HUES48 (cell line): Measurements from ENCODE around the gene CD109.
A peak's percentile ranks its signal among the peaks of the same experiment; 100 is the strongest.

Source experiments
- H3K27ac ChIP-seq: one replicate; pipeline ENCODE4 v1.7.0; 2013; ENCODE audit warnings: low read depth, low read length, inconsistent platforms
- H3K27me3 ChIP-seq: 2 replicates; pipeline ENCODE4 v1.6.1; 2013; ENCODE audit warnings: mild to moderate bottlenecking, low read length; ENCODE audit not compliant: control insufficient read depth, insufficient read depth
- H3K36me3 ChIP-seq: 2 replicates; pipeline ENCODE4 v1.6.1; 2013; ENCODE audit warnings: low read length; ENCODE audit not compliant: control insufficient read depth, insufficient read depth
- H3K4me1 ChIP-seq: 2 replicates; pipeline ENCODE4 v1.6.1; 2013; ENCODE audit warnings: mild to moderate bottlenecking, low read length; ENCODE audit not compliant: control insufficient read depth, insufficient read depth
- H3K4me3 ChIP-seq: 2 replicates; pipeline ENCODE4 v1.5.1; 2013; ENCODE audit warnings: mild to moderate bottlenecking, low read depth, low read length
- H3K9ac ChIP-seq: 2 replicates; pipeline ENCODE4 v1.6.1; 2013; ENCODE audit warnings: mild to moderate bottlenecking, low read depth, low read length, moderate library complexity
- H3K9me3 ChIP-seq: 2 replicates; pipeline ENCODE4 v1.6.1; 2013; ENCODE audit warnings: low read length; ENCODE audit not compliant: control insufficient read depth, insufficient read depth

Gene CD109

GRCh38 chr6:73695619-73696421 is at the start of gene CD109:
Gene CD109, plus strand, starts transcription at chr6:73696203. Its CDS starts 13 bp downstream, at chr6:73696216.
- Histone ChIP-seq H3K4me1 (peaks cover 16% of the 10 kb centered on the region), H3K9me3 (no peaks in the 10 kb centered on the region), H3K27me3 (peaks cover 8% of the 10 kb centered on the region), H3K4me3 (peak within 1 kb of the TSS; percentile 70), H3K9ac (peak within 1 kb of the TSS; percentile 41), H3K27ac (no peak within 1 kb of the TSS), H3K36me3 (no peaks in the 10 kb centered on the region)

- H3K9ac ChIP-seq, result no peak overlapping the region
- no peaks in the 10 kb centered on the region for H3K9me3 ChIP-seq
- H3K4me1 ChIP-seq, result peaks cover 8% of the 10 kb centered on the region; the same call in 1 of the 2 replicates
- H3K27ac ChIP-seq, result no peak overlapping the region
- H3K27me3 ChIP-seq, result no peaks in the 10 kb centered on the region
- peaks cover 3% of the 10 kb centered on the region; the same call in 1 of the 2 replicates for H3K36me3 ChIP-seq
- H3K4me3 ChIP-seq, result no peak overlapping the region
Observed at GRCh38 chr6:73648166-73648565, 47.8 kb upstream of the CD109 start.

- H3K27ac ChIP-seq, result no peak overlapping the region
- H3K9me3 ChIP-seq, result no peaks in the 10 kb centered on the region
- no peaks in the 10 kb centered on the region for H3K27me3 ChIP-seq
- peaks cover 3% of the 10 kb centered on the region; the same call in 1 of the 2 replicates for H3K36me3 ChIP-seq
- H3K4me3 ChIP-seq, result no peak overlapping the region
- no peak overlapping the region for H3K9ac ChIP-seq
- H3K4me1 ChIP-seq, result peaks cover 10% of the 10 kb centered on the region
Observed at GRCh38 chr6:73649783-73650182, 46.2 kb upstream of the CD109 start.

- Histone ChIP-seq H3K4me3 (peak overlapping the region; percentile 97), H3K27ac (peak overlapping the region; percentile 73)
Observed at GRCh38 chr6:73652637-73653570, 43.1 kb upstream of the CD109 start.

GRCh38 chr6:73653571-73654424 is 42.2 kb upstream of the CD109 start, which contains the start of gene SLC17A5:
Gene SLC17A5, minus strand, starts transcription at chr6:73653992. Its CDS starts 106 bp downstream, at chr6:73653886.
- Histone ChIP-seq H3K4me3 (peak within 1 kb of the TSS; percentile 97), H3K4me1 (peaks cover 17% of the 10 kb centered on the region), H3K27ac (peak within 1 kb of the TSS; percentile 87), H3K9ac (peak within 1 kb of the TSS; percentile 90), H3K9me3 (no peaks in the 10 kb centered on the region), H3K27me3 (no peaks in the 10 kb centered on the region), H3K36me3 (peaks cover 3% of the 10 kb centered on the region; the same call in 1 of the 2 replicates)

More at GRCh38 chr6:73652637-73653570, 43.1 kb upstream of the CD109 start:
- Histone ChIP-seq H3K36me3 (peaks cover 3% of the 10 kb centered on the region; the same call in 1 of the 2 replicates), H3K4me1 (peaks cover 17% of the 10 kb centered on the region), H3K27me3 (no peaks in the 10 kb centered on the region), H3K9me3 (no peaks in the 10 kb centered on the region), H3K9ac (peak overlapping the region; percentile 61)

- Histone ChIP-seq H3K36me3 (no peaks in the 10 kb centered on the region), H3K4me1 (peaks cover 17% of the 10 kb centered on the region), H3K9ac (no peak overlapping the region), H3K9me3 (no peaks in the 10 kb centered on the region), H3K27me3 (no peaks in the 10 kb centered on the region), H3K4me3 (peak overlapping the region; percentile 97), H3K27ac (no peak overlapping the region)
Observed at GRCh38 chr6:73655341-73655917, 40.6 kb upstream of the CD109 start.

GRCh38 chr6:73656531-73657145 is 39.4 kb upstream of the CD109 start:
- no peaks in the 10 kb centered on the region for H3K27me3 ChIP-seq
- H3K4me1 ChIP-seq, result peaks cover 17% of the 10 kb centered on the region
- H3K9ac ChIP-seq, result no peak overlapping the region
- no peaks in the 10 kb centered on the region for H3K9me3 ChIP-seq
- no peak overlapping the region for H3K27ac ChIP-seq
- H3K4me3 ChIP-seq, result no peak overlapping the region
- H3K36me3 ChIP-seq, result no peaks in the 10 kb centered on the region

- Histone ChIP-seq H3K27ac (no peak overlapping the region), H3K9me3 (no peaks in the 10 kb centered on the region), H3K36me3 (no peaks in the 10 kb centered on the region), H3K4me1 (peaks cover 15% of the 10 kb centered on the region), H3K9ac (no peak overlapping the region), H3K4me3 (no peak overlapping the region), H3K27me3 (no peaks in the 10 kb centered on the region)
Observed at GRCh38 chr6:73657201-73657600, 38.8 kb upstream of the CD109 start.

- no peaks in the 10 kb centered on the region for H3K4me1 ChIP-seq
- no peaks in the 10 kb centered on the region for H3K9me3 ChIP-seq
- no peak overlapping the region for H3K9ac ChIP-seq
- no peak overlapping the region for H3K4me3 ChIP-seq
- no peak overlapping the region for H3K27ac ChIP-seq
- H3K27me3 ChIP-seq, result no peaks in the 10 kb centered on the region
- H3K36me3 ChIP-seq, result no peaks in the 10 kb centered on the region
Observed at GRCh38 chr6:73664701-73665100, 31.3 kb upstream of the CD109 start.
